ENCODE measurements around the gene CDC45.

Gene CDC45

GRCh38 chr22:19469421-19469820 is 10.3 kb upstream of the CDC45 start:
- no peak for DNase-seq

GRCh38 chr22:19470010-19470409 is 9.7 kb upstream of the CDC45 start:
- no peak for DNase-seq

- DNase-seq, result no peak
Measured at GRCh38 chr22:19471572-19471971, 8.1 kb upstream of the CDC45 start.

GRCh38 chr22:19472233-19472632 is 7.5 kb upstream of the CDC45 start:
- no peak for DNase-seq

GRCh38 chr22:19473578-19473977 is 6.1 kb upstream of the CDC45 start:
- no peak for DNase-seq

GRCh38 chr22:19476023-19476422 is 3.7 kb upstream of the CDC45 start:
- DNase-seq, result no peak

GRCh38 chr22:19477321-19478044 is 2.2 kb upstream of the CDC45 start:
- no peak for DNase-seq

- DNase-seq, result no peak
Measured at GRCh38 chr22:19478045-19478900, 1.4 kb upstream of the CDC45 start.

- peak; percentile 59 to 70 (median 61) for DNase-seq
Measured at GRCh38 chr22:19478901-19479354, 792 bp upstream of the CDC45 start, which contains the start of gene UFD1. Gene UFD1 (minus strand): TSS chr22:19479193. CDS start chr22:19479085, 108 bp downstream.

GRCh38 chr22:19480173-19480568 is 451 bp downstream of the CDC45 start:
- no peak for DNase-seq

- no peak for DNase-seq
Measured at GRCh38 chr22:19480789-19481188, 1.1 kb downstream of the CDC45 start.

GRCh38 chr22:19482297-19482696 is 2.6 kb downstream of the CDC45 start:
- no peak for DNase-seq

GRCh38 chr22:19483481-19484244 is 3.9 kb downstream of the CDC45 start:
- DNase-seq, result no peak

GRCh38 chr22:19488285-19488684 is 8.6 kb downstream of the CDC45 start:
- no peak for DNase-seq

GRCh38 chr22:19488884-19489843 is 9.4 kb downstream of the CDC45 start:
- no peak for DNase-seq

- DNase-seq, result no peak
Measured at GRCh38 chr22:19490628-19491230, 11.0 kb downstream of the CDC45 start.

- no peak for DNase-seq
Measured at GRCh38 chr22:19492504-19493174, 12.9 kb downstream of the CDC45 start.

- no peak for DNase-seq
Measured at GRCh38 chr22:19494001-19494560, 14.4 kb downstream of the CDC45 start.

- DNase-seq, result no peak
Measured at GRCh38 chr22:19494676-19495173, 15.0 kb downstream of the CDC45 start.

- DNase-seq, result no peak
Measured at GRCh38 chr22:19495562-19496323, 16.0 kb downstream of the CDC45 start.

Data from activated CD4-positive, CD25-positive, alpha-beta regulatory T cell (primary cell).